ENCODE data around the gene DTWD1.
"Not testable (repeated sequence)": the region's sequence is repeated elsewhere in the genome, so short reads cannot be mapped to it uniquely, and the experiment has no call there.

Gene DTWD1

DNA sequence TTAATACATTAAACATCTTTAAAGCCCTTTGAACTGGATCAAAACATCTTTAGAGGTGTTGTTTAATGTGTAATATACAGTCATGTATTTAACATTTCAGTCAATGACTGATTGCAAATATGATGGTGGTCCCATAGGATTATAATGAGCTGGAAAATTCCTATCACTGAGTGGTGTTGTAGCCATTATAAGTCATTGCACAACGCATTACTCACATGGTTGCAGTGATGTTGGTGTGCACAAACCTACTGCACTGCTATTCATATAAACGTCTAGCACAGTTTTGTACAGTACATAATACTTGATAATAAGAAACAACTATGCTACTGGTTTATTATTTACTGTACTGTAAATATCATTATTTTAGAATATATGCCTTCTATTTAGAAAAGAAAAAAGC, 75.6 kb downstream of the DTWD1 start:
- in situ Hi-C loops (cut with HindIII; ENCODE audit: low pct_ligation_motif_present, low pct_unique_long_range_greater_than_20kb, low sequenced_read_pairs): no loop called here
- DNase-seq: no peak

DNA sequence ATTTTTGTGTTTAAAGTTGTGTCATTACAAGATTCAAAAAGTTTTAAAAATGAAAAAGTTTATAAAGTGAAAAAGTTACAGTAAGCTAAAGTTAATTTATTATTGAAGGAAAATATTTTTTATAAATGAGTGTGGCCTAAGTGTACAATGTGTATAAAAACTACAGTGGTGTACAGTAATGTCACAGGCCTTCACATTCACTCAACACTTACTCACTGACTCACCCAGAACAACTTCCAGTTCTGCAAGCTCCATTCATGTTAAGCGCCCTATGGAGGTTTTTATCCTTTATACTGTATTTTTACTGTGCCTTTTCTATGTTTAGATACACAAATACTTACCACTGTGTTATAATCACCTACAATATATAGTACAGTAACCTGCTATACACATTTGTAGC, 76.3 kb downstream of the DTWD1 start:
- no peak for DNase-seq
- in situ Hi-C loops (cut with HindIII; ENCODE audit: low pct_ligation_motif_present, low pct_unique_long_range_greater_than_20kb, low sequenced_read_pairs): no loop called here

DNA sequence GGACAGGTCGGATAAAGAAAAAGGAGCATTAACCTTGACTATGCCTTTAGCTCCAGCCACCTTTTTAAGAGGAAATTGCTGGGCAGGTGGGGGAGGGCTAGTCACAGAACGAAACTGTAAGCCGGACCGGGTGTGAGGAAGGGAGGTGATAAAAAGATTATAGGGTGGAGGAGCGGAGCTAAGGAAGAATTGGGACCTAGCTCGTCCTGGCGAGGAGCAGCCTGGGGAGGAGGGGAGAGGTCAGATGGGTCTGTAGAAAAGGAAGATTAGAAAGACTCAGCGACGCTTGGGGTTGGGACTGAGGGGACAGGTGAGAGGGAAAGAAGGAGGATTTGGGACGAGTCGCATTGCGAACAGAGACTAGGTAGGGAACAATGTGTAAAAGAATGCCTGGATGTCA, 82.1 kb downstream of the DTWD1 start:
- DNase-seq; in situ Hi-C loops (cut with HindIII; ENCODE audit: low pct_ligation_motif_present, low pct_unique_long_range_greater_than_20kb, low sequenced_read_pairs): not testable (repeated sequence)
